Measurements from ENCODE around the gene UGT1A9. TPM values are rescaled to one million over a fixed set of nuclear protein-coding genes. Genes with fewer than 3 reads are reported as not detected.

The UGT1A9 gene
- total RNA-seq, 1 donor from 2014 or later, result not detected

DNA sequence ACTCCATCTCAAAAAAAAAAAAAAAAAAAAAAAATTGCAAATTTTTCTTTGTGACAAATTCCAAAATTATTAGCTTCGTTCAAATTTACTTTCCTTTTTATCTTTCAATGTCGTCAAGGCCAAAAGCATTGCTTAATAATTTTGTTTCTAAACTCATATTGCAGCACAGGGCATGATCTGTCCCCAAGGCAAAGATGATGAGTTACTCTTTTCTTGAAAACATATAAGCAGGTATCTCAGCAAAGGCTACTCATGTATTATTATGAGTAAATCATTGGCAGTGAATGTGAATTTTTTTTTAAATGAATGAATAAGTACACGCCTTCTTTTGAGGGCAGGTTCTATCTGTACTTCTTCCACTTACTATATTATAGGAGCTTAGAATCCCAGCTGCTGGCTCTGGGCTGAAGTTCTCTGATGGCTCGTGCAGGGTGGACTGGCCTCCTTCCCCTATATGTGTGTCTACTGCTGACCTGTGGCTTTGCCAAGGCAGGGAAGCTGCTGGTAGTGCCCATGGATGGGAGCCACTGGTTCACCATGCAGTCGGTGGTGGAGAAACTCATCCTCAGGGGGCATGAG, 9.9 kb downstream of the UGT1A9 start, which contains the start of gene UGT1A7:
Gene UGT1A7 (plus strand): TSS at position 381 of the 579 bp plus-strand sequence. CDS start 37 bp downstream, at position 418.
- H3K36me3 ChIP-seq, result no peaks in the 10 kb centered on the region

DNA sequence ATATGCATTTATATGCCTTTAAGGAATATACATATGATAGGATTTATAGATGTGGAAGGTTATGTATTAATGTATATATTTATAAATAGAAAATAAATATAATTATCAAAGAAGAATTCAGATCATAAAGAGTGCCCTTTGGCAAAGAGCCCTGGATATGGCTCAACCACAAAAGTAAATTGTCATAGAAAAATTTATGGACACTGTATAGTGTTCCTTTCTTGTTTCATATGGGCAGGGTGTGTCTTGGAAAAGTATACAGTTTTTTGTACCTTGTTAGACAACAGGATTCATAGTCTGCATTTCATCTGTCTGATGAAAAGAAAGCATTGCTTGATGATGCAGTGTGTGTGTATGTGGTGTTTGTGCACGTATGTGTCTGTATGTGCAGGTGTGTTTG, 12.9 kb downstream of the UGT1A9 start:
- intact Hi-C loops (cut with DNase I), result no loop called here
- Histone ChIP-seq H3K27me3 (ENCODE audit: low read depth) (no peaks in the 10 kb centered on the region), H3K4me3 (no peak overlapping the region), H3K27ac (no peak overlapping the region), H3K36me3 (no peaks in the 10 kb centered on the region), H3K9me3 (no peaks in the 10 kb centered on the region), H3K4me1 (no peaks in the 10 kb centered on the region)
- TF ChIP-seq, protein P1, sequence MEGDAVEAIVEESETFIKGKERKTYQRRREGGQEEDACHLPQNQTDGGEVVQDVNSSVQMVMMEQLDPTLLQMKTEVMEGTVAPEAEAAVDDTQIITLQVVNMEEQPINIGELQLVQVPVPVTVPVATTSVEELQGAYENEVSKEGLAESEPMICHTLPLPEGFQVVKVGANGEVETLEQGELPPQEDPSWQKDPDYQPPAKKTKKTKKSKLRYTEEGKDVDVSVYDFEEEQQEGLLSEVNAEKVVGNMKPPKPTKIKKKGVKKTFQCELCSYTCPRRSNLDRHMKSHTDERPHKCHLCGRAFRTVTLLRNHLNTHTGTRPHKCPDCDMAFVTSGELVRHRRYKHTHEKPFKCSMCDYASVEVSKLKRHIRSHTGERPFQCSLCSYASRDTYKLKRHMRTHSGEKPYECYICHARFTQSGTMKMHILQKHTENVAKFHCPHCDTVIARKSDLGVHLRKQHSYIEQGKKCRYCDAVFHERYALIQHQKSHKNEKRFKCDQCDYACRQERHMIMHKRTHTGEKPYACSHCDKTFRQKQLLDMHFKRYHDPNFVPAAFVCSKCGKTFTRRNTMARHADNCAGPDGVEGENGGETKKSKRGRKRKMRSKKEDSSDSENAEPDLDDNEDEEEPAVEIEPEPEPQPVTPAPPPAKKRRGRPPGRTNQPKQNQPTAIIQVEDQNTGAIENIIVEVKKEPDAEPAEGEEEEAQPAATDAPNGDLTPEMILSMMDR (IDR thresholded peaks at IDR 0.05), result no peak
- no peak for ATAC-seq
- DNase-seq, result no peak

More for the DNA sequence above, 9.9 kb downstream of the UGT1A9 start, which contains the start of gene UGT1A7:
- H3K27ac ChIP-seq, result no peak within 1 kb of the TSS
- H3K4me3 ChIP-seq, result no peak within 1 kb of the TSS
- no peaks in the 10 kb centered on the region for H3K4me1 ChIP-seq
- H3K27me3 ChIP-seq (ENCODE audit: low read depth), result no peaks in the 10 kb centered on the region
- TF ChIP-seq, protein P1 (IDR thresholded peaks at IDR 0.05), result no peak
- DNase-seq (no peak), ATAC-seq (no peak)
- H3K9me3 ChIP-seq, result no peaks in the 10 kb centered on the region
- intact Hi-C loops (cut with DNase I), result no loop called here

GRCh38 chr2:233686928-233687327, 15.2 kb downstream of the UGT1A9 start:
- DNase-seq (no peak), ATAC-seq (no peak)
- Histone ChIP-seq H3K36me3 (no peaks in the 10 kb centered on the region), H3K27me3 (ENCODE audit: low read depth) (no peaks in the 10 kb centered on the region), H3K4me3 (no peak overlapping the region), H3K27ac (no peak overlapping the region), H3K9me3 (no peaks in the 10 kb centered on the region), H3K4me1 (no peaks in the 10 kb centered on the region)
- intact Hi-C loops (cut with DNase I), result no loop called here
- TF ChIP-seq, protein P1 (IDR thresholded peaks at IDR 0.05), result no peak

DNA sequence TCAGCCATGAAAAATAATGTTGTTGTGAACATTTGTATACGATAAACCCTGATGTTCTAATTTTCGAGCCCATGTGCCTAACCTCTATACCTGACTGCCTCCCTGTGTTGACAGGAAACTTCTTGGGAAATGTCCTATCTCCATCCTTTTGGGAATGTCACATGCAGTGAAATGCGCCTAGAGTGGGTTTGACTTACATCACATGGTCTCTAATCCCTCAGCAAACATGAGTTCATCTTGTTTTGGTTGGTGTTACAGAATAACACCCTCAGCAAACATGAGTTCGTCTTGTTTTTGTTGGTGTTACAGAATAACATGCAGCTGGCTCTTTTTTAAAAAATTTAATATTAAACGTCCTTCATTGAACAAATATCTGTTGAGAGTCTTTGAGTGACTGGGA, 16.6 kb downstream of the UGT1A9 start:
- Histone ChIP-seq H3K4me3 (no peak overlapping the region), H3K27ac (no peak overlapping the region), H3K27me3 (ENCODE audit: low read depth) (no peaks in the 10 kb centered on the region), H3K4me1 (no peaks in the 10 kb centered on the region), H3K36me3 (no peaks in the 10 kb centered on the region), H3K9me3 (no peaks in the 10 kb centered on the region)
- intact Hi-C loops (cut with DNase I), result no loop called here
- DNase-seq, result no peak
- ATAC-seq, result no peak
- TF ChIP-seq, protein P1 (IDR thresholded peaks at IDR 0.05), result no peak

DNA sequence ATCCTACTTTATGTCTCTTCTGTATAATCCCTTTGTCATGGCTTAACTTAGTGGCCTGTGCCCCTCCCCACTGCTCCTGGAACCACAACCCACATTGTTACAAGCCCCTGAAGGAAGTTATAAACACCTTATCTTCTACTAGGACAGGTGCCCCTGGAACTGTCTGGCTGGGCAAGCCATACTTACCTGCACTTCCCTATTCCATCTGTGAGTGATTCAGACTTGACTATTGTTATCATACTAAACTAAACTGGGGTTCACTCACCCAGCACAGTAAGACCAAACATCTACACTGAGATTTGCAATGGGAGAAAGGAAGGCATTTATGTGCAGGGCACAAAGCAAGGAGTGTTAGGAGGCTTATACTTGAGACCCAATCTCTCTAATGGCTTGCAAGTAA, 17.3 kb downstream of the UGT1A9 start:
- no peak overlapping the region for H3K27ac ChIP-seq
- ATAC-seq (no peak), DNase-seq (no peak)
- no peaks in the 10 kb centered on the region for H3K27me3 ChIP-seq (ENCODE audit: low read depth)
- TF ChIP-seq, protein P1 (IDR thresholded peaks at IDR 0.05), result no peak
- H3K9me3 ChIP-seq, result no peaks in the 10 kb centered on the region
- intact Hi-C loops (cut with DNase I), result no loop called here
- H3K4me1 ChIP-seq, result no peaks in the 10 kb centered on the region
- H3K36me3 ChIP-seq, result no peaks in the 10 kb centered on the region
- no peak overlapping the region for H3K4me3 ChIP-seq

Data from lower lobe of right lung (tissue), 2 donors.